ENCODE measurements around the gene SLC7A9. TPM values are rescaled to one million over a fixed set of nuclear protein-coding genes. Genes with fewer than 3 reads are reported as not detected.
A peak's percentile ranks its signal among the peaks of the same experiment; 100 is the strongest.

The SLC7A9 gene
- total RNA-seq, result not detected

DNA sequence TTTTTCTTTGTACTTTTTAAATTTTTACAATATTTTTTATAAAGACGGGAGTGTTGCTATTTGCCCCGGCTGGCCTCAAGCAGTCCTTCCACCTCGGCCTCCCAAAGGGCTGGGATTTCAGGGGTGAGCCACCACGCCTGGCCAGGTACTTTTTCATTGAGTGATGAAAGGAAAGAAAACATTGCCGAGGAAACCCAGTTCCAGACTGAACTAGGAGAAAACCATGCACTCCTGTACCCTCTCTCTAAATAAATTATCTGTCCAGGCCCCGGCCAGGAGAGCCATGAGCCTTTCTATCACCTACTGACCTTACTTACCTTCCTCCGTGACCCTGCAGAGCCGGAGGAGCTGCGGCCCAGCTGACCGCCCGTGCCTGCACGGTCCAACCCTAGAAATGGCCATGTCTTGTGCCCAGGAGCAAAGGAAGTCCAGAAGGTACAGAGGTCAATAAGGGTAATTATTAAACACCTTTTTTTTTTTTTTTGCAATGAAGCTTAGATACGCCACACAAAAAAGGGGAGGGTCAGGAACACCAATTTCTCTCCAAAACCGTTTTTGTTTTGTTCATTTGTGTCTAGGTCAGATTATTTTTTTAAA is at the start of gene SLC7A9:
TSS of gene SLC7A9 (minus strand) at position 399 of the 597 bp plus-strand sequence. CDS start 1,233 bp downstream, outside the sequence.
- DNase-seq (ENCODE audit: low read depth in 2 of 3, low spot score in 2 of 3), result no peak

GRCh38 chr19:32919365-32919764 is 49.8 kb upstream of the SLC7A9 start:
- DNase-seq (ENCODE audit: low read depth in 2 of 3, low spot score in 2 of 3), result no peak

DNA sequence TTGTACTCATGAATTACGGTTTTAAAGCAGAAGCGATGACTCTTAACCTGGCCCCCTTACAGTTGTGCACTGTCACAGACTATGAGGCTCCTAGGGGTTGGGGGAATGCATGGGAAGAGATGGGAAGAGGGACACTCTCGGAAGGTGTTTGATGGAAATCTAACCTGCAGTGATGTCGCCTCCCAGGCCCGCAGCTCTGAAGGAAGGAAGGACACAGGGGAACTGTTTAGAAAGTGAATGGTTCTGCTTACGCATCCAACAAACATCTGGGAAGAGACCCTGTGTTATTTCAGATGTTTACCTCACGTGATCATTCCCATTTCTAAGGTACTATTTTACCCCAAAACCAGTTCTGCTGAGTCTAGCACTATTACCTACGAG is 48.0 kb upstream of the SLC7A9 start:
- DNase-seq (ENCODE audit: low read depth in 2 of 3, low spot score in 2 of 3), result no peak

- DNase-seq (ENCODE audit: low read depth in 2 of 3, low spot score in 2 of 3), result no peak
These were observed 47.5 kb upstream of the SLC7A9 start for GRCh38 chr19:32916969-32917615.

DNA sequence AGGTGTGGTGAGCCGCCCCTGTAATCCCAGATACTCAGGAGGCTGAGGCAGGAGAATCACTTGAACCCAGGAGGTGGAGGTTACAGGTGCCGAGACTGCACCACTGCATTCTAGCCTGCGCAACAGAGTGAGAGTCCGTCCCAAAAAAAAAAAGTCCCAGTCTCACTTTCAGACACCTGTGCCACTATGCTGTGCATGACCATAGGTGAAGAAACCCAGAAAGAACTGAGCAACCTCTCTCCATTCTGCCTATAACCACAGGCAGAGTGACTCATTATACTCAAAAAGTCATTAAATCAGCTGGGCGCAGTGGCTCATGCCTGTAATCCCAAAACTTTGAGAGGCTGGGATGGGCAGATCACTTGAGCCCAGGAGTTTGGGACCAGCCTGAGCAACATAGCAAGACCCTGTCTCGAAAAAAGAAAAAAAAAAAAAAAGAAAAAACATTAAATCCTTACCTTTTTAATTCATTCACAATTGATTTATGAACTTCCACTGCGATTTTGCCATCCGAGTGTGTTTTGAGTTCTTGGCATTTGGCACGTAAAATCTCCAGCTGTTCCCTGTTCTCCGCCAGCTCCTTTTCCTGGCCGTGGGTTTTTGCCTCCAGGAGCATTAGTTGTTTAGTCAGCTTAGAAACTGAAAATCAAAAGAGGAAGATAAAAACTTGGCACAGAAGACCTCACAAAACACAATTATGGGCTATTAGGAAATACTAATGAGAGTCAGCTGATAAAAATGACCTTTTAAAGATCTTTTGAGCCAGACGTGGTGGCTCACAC is 45.5 kb upstream of the SLC7A9 start:
- DNase-seq (ENCODE audit: low read depth in 2 of 3, low spot score in 2 of 3), result no peak

- DNase-seq (ENCODE audit: low read depth in 2 of 3, low spot score in 2 of 3), result no peak
These were observed 41.9 kb upstream of the SLC7A9 start for GRCh38 chr19:32911467-32911866.

DNA sequence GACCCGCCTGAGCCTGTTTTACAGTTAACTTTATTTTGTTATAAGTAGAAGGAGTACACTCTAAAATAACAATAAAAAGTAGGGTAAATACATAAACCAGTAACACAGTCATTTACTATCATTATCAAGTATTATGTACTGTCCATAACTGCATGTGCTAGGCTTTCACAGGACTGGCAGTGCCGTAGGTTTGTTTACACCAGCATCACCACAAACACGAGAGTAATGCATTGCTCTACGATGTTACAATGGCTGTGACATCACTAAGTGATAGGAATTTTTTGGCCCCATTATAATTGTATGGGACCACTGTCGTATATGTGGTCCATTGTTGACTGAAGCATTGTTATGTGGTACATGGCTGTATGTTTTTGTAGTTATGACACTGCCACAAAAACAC is 41.3 kb upstream of the SLC7A9 start:
- DNase-seq (ENCODE audit: low read depth in 2 of 3, low spot score in 2 of 3), result no peak

GRCh38 chr19:32910094-32910493 is 40.5 kb upstream of the SLC7A9 start:
- DNase-seq (ENCODE audit: low read depth in 2 of 3, low spot score in 2 of 3), result no peak

GRCh38 chr19:32909257-32909656 is 39.7 kb upstream of the SLC7A9 start:
- DNase-seq (ENCODE audit: low read depth in 2 of 3, low spot score in 2 of 3), result no peak

- no peak for DNase-seq (ENCODE audit: low read depth in 2 of 3, low spot score in 2 of 3)
These were observed 39.1 kb upstream of the SLC7A9 start for GRCh38 chr19:32908641-32909190.

DNA sequence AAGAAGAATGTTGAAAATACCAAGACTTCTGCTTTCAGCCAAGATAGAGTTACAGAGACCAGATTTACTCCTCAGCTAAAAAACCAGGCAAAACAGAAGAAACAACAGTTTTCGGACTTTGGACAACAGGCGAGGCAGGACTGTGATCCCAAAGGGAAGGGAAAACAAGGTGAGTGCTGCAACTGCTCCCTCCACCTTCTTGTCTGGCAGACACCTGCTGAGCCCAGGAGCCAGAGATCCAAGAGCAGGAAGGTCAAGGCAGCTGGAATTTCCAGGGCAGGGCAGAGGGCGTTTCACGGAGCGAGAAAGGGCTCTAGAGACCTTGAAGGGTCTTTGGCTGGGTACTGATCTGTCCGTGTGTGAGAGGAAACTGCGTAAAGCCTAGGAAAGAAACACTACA is 32.9 kb upstream of the SLC7A9 start:
- no peak for DNase-seq (ENCODE audit: low read depth in 2 of 3, low spot score in 2 of 3)

GRCh38 chr19:32901504-32902161 is 32.1 kb upstream of the SLC7A9 start:
- DNase-seq (ENCODE audit: low read depth in 2 of 3, low spot score in 2 of 3), result no peak

GRCh38 chr19:32896516-32897214 is 27.1 kb upstream of the SLC7A9 start:
- DNase-seq (ENCODE audit: low read depth in 2 of 3, low spot score in 2 of 3), result no peak

DNA sequence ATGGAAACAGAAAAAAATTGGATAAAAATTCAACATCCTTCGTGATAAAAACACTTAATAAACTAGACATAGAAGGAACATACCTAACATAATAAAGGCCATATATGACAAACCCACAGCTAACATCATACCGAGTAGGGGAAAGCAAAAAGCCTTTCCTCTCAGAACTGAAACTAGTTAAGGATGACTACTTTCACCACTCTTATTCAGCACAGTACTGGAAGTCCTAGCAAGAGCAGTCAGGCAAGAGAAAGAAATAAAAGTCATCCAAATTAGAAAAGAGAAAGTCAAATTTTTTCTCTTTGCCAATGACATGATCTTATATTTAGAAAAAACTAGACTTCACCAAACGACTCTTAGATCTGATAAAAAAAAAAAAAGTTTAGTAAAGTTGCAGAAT is 25.8 kb upstream of the SLC7A9 start:
- DNase-seq (ENCODE audit: low read depth in 2 of 3, low spot score in 2 of 3), result no peak

DNA sequence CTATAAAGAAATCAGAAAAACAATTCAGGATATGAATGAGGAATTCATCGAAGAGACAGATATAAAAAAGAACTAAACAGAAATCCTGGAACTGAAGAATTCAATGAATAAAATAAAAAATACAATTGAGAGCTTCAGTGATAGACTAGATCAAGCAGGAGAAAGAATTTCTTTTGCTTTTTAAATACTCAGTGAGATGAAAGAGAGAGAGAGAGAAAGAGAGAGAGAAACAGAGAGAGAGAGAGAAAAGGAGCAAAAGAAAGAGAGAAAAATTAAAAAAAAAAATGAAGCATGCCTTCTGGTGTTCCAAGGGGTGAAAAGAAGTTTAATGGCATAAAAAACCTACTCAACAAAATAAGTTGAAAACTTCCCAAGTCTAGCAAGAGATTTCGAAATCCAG is 22.0 kb upstream of the SLC7A9 start:
- peak in 1 of 3 donors; percentile 13 for DNase-seq (ENCODE audit: low read depth in 2 of 3, low spot score in 2 of 3)

GRCh38 chr19:32890841-32891240 is 21.3 kb upstream of the SLC7A9 start:
- DNase-seq (ENCODE audit: low read depth in 2 of 3, low spot score in 2 of 3), result no peak

- DNase-seq (ENCODE audit: low read depth in 2 of 3, low spot score in 2 of 3), result no peak
These were observed 20.8 kb upstream of the SLC7A9 start for GRCh38 chr19:32890326-32890725.

GRCh38 chr19:32889137-32889934 is 19.8 kb upstream of the SLC7A9 start:
- no peak for DNase-seq (ENCODE audit: low read depth in 2 of 3, low spot score in 2 of 3)

- no peak for DNase-seq (ENCODE audit: low read depth in 2 of 3, low spot score in 2 of 3)
These were observed 18.1 kb upstream of the SLC7A9 start for GRCh38 chr19:32887572-32888215.
